ENCODE measurements around the gene CTF1. TPM values are rescaled to one million over a fixed set of nuclear protein-coding genes. Genes with fewer than 3 reads are reported as not detected.

CTF1 gene
- total RNA-seq, 1 donor from 2014 or later = 0.21 TPM

GRCh38 chr16:30921748-30922419 is 25.5 kb downstream of the CTF1 start:
- H3K4me3 ChIP-seq = peak overlapping the region; percentile 64 to 65
- no peaks in the 10 kb centered on the region for H3K27me3 ChIP-seq
- H3K4me1 ChIP-seq = peaks cover 3 to 4% of the 10 kb centered on the region in 2 donors
- TF ChIP-seq CTCF (IDR thresholded peaks at IDR 0.05) = peak; percentile 87 to 93 (median 92)
- intact Hi-C loops (cut with DNase I) = loop anchor here (1.0 to 2.0 kb wide), 6 partner anchors 26 to 271 kb away; partner anchors contain the start of genes CTF1, FBRS, ORAI3 and PRR14
- H3K9me3 ChIP-seq = no peaks in the 10 kb centered on the region
- no peaks in the 10 kb centered on the region for H3K36me3 ChIP-seq
- peak overlapping the region; percentile 95 to 97 for H3K27ac ChIP-seq
- peak; percentile 69 to 95 for DNase-seq (ENCODE audit: low spot score in 2 of 2)

- peak overlapping the region; percentile 71 to 82 for H3K4me3 ChIP-seq
- H3K4me1 ChIP-seq = peaks cover 3 to 4% of the 10 kb centered on the region in 2 donors
- intact Hi-C loops (cut with DNase I) = loop anchor here (1.0 to 2.0 kb wide), 4 partner anchors 26 to 272 kb away; partner anchors contain the start of genes CTF1, FBRS, ORAI3 and PRR14
These were observed 26.1 kb downstream of the CTF1 start for GRCh38 chr16:30922420-30922959.

GRCh38 chr16:30922960-30923535 is 26.6 kb downstream of the CTF1 start:
- H3K4me1 ChIP-seq = peaks cover 3 to 4% of the 10 kb centered on the region in 2 donors
- intact Hi-C loops (cut with DNase I) = loop anchor here (1.0 to 2.0 kb wide), 5 partner anchors 26 to 272 kb away; partner anchors contain the start of genes CTF1, FBRS, ORAI3 and PRR14
- H3K27ac ChIP-seq = peak overlapping the region; percentile 95 to 97
- no peaks in the 10 kb centered on the region for H3K36me3 ChIP-seq
- no peaks in the 10 kb centered on the region for H3K27me3 ChIP-seq
- peak overlapping the region; percentile 71 to 82 for H3K4me3 ChIP-seq
- peak; percentile 99 to 100 for DNase-seq (ENCODE audit: low spot score in 2 of 2)
- no peaks in the 10 kb centered on the region for H3K9me3 ChIP-seq
- TF ChIP-seq CTCF (IDR thresholded peaks at IDR 0.05) = no peak

More at GRCh38 chr16:30922420-30922959, 26.1 kb downstream of the CTF1 start:
- no peaks in the 10 kb centered on the region for H3K36me3 ChIP-seq
- no peaks in the 10 kb centered on the region for H3K9me3 ChIP-seq
- peak overlapping the region; percentile 95 to 97 for H3K27ac ChIP-seq
- TF ChIP-seq CTCF (IDR thresholded peaks at IDR 0.05) = no peak
- no peaks in the 10 kb centered on the region for H3K27me3 ChIP-seq
- DNase-seq (ENCODE audit: low spot score in 2 of 2) = peak; percentile 100

GRCh38 chr16:30923554-30924075 is 27.2 kb downstream of the CTF1 start, which contains the start of gene FBXL19:
FBXL19 (plus strand) TSS chr16:30923572; CDS start chr16:30925755, 2,183 bp downstream.
- no peaks in the 10 kb centered on the region for H3K27me3 ChIP-seq
- H3K4me3 ChIP-seq = peak within 1 kb of the TSS; percentile 71 to 82
- H3K27ac ChIP-seq = peak within 1 kb of the TSS; percentile 95 to 97
- TF ChIP-seq CTCF (IDR thresholded peaks at IDR 0.05) = no peak
- H3K9me3 ChIP-seq = no peaks in the 10 kb centered on the region
- intact Hi-C loops (cut with DNase I) = loop anchor here (1.0 to 2.0 kb wide), 4 partner anchors 17 to 273 kb away; partner anchors contain the start of genes ORAI3, PRR14 and SETD1A
- peaks cover 0 to 2% of the 10 kb centered on the region in 2 donors for H3K36me3 ChIP-seq
- peak in 1 of 2 donors; percentile 79 for DNase-seq (ENCODE audit: low spot score in 2 of 2)
- H3K4me1 ChIP-seq = peaks cover 3 to 4% of the 10 kb centered on the region in 2 donors
